ENCODE results near the gene CYP26C1.

The CYP26C1 gene

DNA sequence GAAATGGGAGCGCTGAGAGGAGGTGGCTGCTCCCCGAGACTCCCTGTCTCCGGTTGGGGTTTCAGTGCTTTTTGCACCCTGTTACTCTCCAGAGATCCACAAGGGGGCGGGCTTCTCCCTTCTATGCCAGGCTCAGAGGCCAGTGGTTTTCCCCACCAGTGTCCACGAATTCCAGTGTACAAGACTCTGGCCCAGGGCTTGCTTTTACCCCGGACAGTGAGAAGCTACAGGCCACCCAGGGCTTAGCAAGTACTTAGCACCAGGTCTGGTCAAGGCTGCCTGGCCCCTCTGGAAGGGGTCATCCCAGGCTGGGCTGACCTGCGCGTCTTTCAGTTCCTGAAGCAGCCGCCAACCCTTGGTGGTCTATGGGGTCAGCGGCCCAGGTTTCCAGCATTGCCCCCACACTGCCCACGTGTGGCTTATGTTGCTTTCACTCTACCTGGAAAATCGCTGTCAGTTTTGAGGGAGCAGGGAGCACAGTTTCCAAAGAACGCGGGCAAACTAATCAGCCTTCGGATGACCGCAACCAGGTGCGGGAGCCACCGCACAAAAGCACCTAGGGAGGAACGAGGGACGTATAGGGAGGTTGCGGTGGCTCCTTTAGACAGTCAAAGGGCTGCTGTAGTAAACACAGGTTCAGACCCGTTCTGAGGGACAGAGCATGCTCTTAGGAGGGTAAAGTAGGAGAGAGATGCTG lies 19.9 kb downstream of the CYP26C1 start:
- no peak overlapping the region for H3K27ac Mint-ChIP-seq
- peaks cover 7% of the 10 kb centered on the region for H3K4me1 Mint-ChIP-seq (ENCODE audit: low read depth)
- no peaks in the 10 kb centered on the region for H3K9me3 Mint-ChIP-seq
- peaks cover 56% of the 10 kb centered on the region for H3K27me3 Mint-ChIP-seq
- no peak overlapping the region for H3K4me3 Mint-ChIP-seq
- H3K36me3 Mint-ChIP-seq (ENCODE audit: low read depth) = no peaks in the 10 kb centered on the region

- Mint-ChIP-seq H3K4me1 (ENCODE audit: low read depth) (peaks cover 3% of the 10 kb centered on the region), H3K27me3 (peaks cover 48% of the 10 kb centered on the region), H3K4me3 (no peak overlapping the region), H3K27ac (no peak overlapping the region), H3K9me3 (no peaks in the 10 kb centered on the region), H3K36me3 (ENCODE audit: low read depth) (no peaks in the 10 kb centered on the region)
Measured at GRCh38 chr10:93081318-93081717, 20.7 kb downstream of the CYP26C1 start.

DNA sequence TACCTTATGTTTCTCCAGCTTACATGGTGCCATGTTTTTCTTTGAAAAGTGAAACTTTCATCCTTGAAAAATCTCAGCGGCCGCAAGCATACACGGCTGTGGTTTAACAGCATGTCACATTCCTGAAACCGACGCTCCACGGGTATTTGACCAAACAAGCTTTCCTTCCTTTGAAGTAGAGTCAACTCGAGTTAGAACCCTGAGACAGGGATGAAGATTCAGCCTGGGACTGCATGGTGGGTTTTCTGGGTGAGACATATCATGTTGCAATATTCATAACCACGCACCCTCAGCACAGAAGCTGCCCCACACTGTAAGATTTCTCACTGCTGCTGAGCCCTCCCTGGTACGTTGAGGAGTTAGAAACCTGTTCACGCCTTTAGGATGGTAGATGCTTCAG lies 21.2 kb downstream of the CYP26C1 start:
- H3K9me3 Mint-ChIP-seq = no peaks in the 10 kb centered on the region
- H3K27ac Mint-ChIP-seq = no peak overlapping the region
- peaks cover 3% of the 10 kb centered on the region for H3K4me1 Mint-ChIP-seq (ENCODE audit: low read depth)
- H3K27me3 Mint-ChIP-seq = peaks cover 43% of the 10 kb centered on the region
- H3K36me3 Mint-ChIP-seq (ENCODE audit: low read depth) = no peaks in the 10 kb centered on the region
- H3K4me3 Mint-ChIP-seq = no peak overlapping the region

DNA sequence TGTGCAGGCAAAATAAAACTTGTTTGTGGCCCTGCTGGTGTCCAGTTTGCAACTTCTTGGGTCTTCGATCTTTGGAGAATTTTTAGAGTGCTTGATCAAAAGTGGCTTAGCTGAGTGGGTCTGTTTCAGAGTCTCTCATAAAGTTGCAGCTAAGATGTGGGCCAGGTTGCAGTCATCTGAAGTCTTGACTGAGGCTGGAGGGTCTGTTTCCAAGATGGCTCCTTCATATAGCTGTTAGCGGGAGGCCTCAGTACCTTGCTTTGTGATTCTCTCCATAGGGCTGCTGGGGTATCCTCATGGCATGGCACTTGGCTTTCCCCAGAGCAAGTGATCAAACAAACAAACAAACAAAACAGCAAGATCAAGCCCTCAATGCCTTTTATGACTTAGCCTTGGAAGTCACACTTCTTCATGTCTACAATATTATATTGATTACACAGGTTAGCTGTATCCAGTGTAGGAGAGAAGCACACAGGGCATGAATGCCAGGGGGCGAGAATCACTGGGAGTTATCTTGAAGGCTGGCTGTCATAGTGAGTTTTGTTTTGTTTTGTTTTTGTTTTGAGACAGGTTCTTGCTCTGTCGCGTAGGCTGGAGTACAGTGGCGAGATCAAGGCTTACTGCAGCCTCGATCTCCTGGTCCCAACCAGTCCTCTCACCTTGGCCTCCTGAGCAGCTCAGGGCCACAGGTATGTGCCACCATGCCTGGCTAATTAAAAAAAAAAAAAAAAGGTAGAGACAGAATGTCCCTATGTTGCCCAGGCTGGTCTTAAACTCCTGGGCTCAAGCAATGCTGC lies 23.3 kb downstream of the CYP26C1 start:
- peaks cover 37% of the 10 kb centered on the region for H3K27me3 Mint-ChIP-seq

GRCh38 chr10:93085272-93085859 lies 24.8 kb downstream of the CYP26C1 start:
- no peaks in the 10 kb centered on the region for H3K36me3 Mint-ChIP-seq (ENCODE audit: low read depth)
- peaks cover 31% of the 10 kb centered on the region for H3K27me3 Mint-ChIP-seq
- H3K9me3 Mint-ChIP-seq = no peaks in the 10 kb centered on the region
- no peaks in the 10 kb centered on the region for H3K4me1 Mint-ChIP-seq (ENCODE audit: low read depth)
- no peak overlapping the region for H3K4me3 Mint-ChIP-seq
- no peak overlapping the region for H3K27ac Mint-ChIP-seq

More for the DNA sequence above, 23.3 kb downstream of the CYP26C1 start:
- no peaks in the 10 kb centered on the region for H3K9me3 Mint-ChIP-seq
- H3K36me3 Mint-ChIP-seq (ENCODE audit: low read depth) = no peaks in the 10 kb centered on the region
- H3K27ac Mint-ChIP-seq = no peak overlapping the region
- peaks cover 3% of the 10 kb centered on the region for H3K4me1 Mint-ChIP-seq (ENCODE audit: low read depth)
- H3K4me3 Mint-ChIP-seq = no peak overlapping the region

DNA sequence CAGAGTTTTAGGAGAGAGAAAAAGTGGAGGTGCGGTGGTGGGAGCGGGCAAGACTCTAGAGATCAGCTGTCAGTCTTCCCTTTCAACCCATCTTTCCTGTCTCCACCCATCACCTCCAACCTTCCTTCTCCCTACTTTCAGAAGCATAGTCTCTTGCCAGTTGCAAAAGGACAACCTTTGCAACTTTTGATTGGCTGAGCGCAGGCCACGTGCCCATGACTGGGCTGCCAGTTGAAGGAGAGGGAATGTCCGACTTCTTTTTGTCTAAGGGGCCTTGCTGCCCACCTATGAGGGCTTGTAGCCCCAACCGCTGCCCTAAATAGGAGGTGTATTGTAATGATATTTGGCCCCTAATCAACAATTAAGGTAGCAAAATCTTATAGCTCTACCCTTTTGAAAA lies 25.7 kb downstream of the CYP26C1 start:
- H3K4me3 Mint-ChIP-seq = no peak overlapping the region
- no peak overlapping the region for H3K27ac Mint-ChIP-seq
- H3K36me3 Mint-ChIP-seq (ENCODE audit: low read depth) = no peaks in the 10 kb centered on the region
- peaks cover 26% of the 10 kb centered on the region for H3K27me3 Mint-ChIP-seq
- H3K9me3 Mint-ChIP-seq = no peaks in the 10 kb centered on the region
- no peaks in the 10 kb centered on the region for H3K4me1 Mint-ChIP-seq (ENCODE audit: low read depth)

- Mint-ChIP-seq H3K27me3 (peaks cover 19% of the 10 kb centered on the region), H3K4me3 (no peak overlapping the region), H3K36me3 (ENCODE audit: low read depth) (no peaks in the 10 kb centered on the region), H3K4me1 (ENCODE audit: low read depth) (no peaks in the 10 kb centered on the region), H3K9me3 (no peaks in the 10 kb centered on the region), H3K27ac (no peak overlapping the region)
Measured at GRCh38 chr10:93087846-93088245, 27.2 kb downstream of the CYP26C1 start.

DNA sequence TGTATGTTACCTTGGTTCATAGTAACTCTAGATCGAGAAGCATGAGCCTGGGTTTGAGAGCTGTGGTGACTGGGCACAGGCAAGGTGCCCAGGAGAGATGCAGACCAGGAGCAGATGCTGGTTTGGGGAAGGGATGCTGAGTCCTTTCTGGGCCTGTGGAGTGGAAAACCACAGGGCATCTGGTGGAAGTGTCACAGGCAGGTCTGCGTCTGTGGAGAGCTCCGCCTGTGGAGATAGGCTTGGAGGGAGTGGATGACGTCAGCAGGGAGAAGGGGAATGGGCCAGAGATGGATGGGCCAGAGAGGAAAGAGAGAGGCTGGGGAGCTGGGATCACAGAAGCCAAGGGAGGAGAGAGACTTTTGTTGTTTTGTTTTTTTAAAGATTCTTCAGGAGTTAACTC lies 27.9 kb downstream of the CYP26C1 start:
- H3K27me3 Mint-ChIP-seq = peaks cover 18% of the 10 kb centered on the region
- no peak overlapping the region for H3K4me3 Mint-ChIP-seq
- no peaks in the 10 kb centered on the region for H3K36me3 Mint-ChIP-seq (ENCODE audit: low read depth)
- no peak overlapping the region for H3K27ac Mint-ChIP-seq
- H3K9me3 Mint-ChIP-seq = no peaks in the 10 kb centered on the region
- H3K4me1 Mint-ChIP-seq (ENCODE audit: low read depth) = no peaks in the 10 kb centered on the region

DNA sequence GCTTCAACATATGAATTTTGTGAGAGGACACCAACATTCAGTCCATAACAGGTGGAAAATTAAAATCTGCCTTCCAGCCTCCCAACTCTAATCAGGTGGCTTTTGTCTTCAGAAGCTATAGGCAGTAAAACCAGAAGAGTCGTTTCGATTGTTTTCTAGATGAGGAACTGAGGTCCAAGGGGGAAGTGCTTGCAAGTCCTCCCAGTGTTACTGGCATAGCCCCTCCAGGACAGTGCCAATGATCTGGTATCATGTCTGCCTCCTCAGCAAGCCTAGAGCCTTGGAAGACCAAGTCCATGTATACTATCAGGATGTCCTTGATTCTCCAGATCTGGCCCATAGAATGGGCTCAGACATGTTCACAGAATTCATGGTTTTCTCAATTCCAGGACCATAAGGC lies 30.0 kb downstream of the CYP26C1 start:
- Mint-ChIP-seq H3K9me3 (no peaks in the 10 kb centered on the region), H3K27me3 (peaks cover 14% of the 10 kb centered on the region), H3K4me1 (ENCODE audit: low read depth) (no peaks in the 10 kb centered on the region), H3K27ac (no peak overlapping the region), H3K36me3 (ENCODE audit: low read depth) (no peaks in the 10 kb centered on the region), H3K4me3 (no peak overlapping the region)

- H3K36me3 Mint-ChIP-seq (ENCODE audit: low read depth) = no peaks in the 10 kb centered on the region
- H3K9me3 Mint-ChIP-seq = no peaks in the 10 kb centered on the region
- H3K4me3 Mint-ChIP-seq = no peak overlapping the region
- no peaks in the 10 kb centered on the region for H3K4me1 Mint-ChIP-seq (ENCODE audit: low read depth)
- peaks cover 14% of the 10 kb centered on the region for H3K27me3 Mint-ChIP-seq
- no peak overlapping the region for H3K27ac Mint-ChIP-seq
Measured at GRCh38 chr10:93091960-93092359, 31.4 kb downstream of the CYP26C1 start.

DNA sequence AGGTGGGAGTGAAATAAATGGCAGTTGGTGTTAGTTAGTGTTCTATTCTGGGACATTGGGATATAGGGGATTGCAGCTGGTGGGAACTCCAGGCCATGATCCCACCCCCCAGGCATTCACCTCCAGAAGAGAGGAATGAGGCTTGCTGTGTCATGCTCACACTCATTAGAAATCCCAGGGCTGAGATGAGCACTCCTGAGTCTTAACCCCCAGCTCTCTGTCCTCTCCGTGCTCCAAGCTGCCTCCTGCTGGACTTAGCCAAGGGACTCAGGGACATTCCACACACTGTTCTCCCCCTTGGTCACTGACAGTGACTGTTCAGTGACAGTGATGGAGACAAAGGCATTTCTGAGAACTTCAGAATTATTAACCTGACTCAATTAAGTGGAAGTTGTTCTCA lies 34.6 kb downstream of the CYP26C1 start:
- Mint-ChIP-seq H3K27me3 (no peaks in the 10 kb centered on the region), H3K27ac (no peak overlapping the region), H3K4me1 (ENCODE audit: low read depth) (no peaks in the 10 kb centered on the region), H3K4me3 (no peak overlapping the region), H3K36me3 (ENCODE audit: low read depth) (no peaks in the 10 kb centered on the region), H3K9me3 (no peaks in the 10 kb centered on the region)

DNA sequence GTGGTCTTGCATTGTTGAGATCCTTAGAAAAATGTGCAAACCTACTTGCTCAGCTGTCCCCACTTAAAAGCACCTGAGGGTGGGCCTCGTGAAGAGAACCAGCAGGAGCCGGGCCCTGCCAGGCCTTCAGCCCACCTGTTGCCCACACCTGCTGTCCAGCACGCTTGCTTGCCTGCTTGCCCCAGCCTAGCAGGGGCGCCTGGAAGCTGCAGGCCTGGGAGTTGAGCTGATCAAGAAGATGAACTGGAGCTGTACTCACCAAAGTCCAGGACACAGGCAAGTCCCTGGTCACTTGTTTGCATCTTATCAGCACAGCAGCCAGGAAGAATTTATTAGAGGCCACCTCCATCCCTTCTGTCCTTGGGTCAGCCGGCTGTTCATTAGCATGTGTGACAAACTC lies 36.3 kb downstream of the CYP26C1 start:
- no peak overlapping the region for H3K27ac Mint-ChIP-seq
- no peaks in the 10 kb centered on the region for H3K36me3 Mint-ChIP-seq (ENCODE audit: low read depth)
- no peak overlapping the region for H3K4me3 Mint-ChIP-seq
- no peaks in the 10 kb centered on the region for H3K9me3 Mint-ChIP-seq
- no peaks in the 10 kb centered on the region for H3K27me3 Mint-ChIP-seq
- no peaks in the 10 kb centered on the region for H3K4me1 Mint-ChIP-seq (ENCODE audit: low read depth)

DNA sequence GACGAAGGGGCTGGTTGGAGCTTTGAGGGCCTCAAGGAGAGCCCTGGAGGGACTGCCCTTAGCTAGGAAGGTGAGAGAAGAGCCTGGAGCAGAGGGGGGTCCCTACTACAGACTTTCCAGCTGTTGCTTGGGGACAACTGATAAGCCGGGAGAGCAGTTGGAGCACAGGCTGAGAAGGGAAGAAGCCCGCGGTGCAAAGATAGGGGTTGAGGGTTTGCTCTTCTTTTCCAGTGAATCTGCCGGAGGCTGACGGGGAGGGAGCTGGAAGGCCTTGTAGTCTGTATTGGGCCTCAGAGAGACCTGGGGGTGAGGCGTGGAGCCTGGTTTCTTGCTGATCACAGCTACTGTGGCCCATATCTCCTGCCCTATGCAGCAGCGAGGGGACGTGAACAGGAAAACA lies 36.8 kb downstream of the CYP26C1 start:
- Mint-ChIP-seq H3K27ac (no peak overlapping the region), H3K27me3 (no peaks in the 10 kb centered on the region), H3K9me3 (no peaks in the 10 kb centered on the region), H3K4me1 (ENCODE audit: low read depth) (no peaks in the 10 kb centered on the region), H3K36me3 (ENCODE audit: low read depth) (no peaks in the 10 kb centered on the region), H3K4me3 (no peak overlapping the region)

GRCh38 chr10:93098816-93099215 lies 38.2 kb downstream of the CYP26C1 start:
- H3K27ac Mint-ChIP-seq = no peak overlapping the region
- peaks cover 8% of the 10 kb centered on the region for H3K9me3 Mint-ChIP-seq
- no peaks in the 10 kb centered on the region for H3K4me1 Mint-ChIP-seq (ENCODE audit: low read depth)
- no peaks in the 10 kb centered on the region for H3K27me3 Mint-ChIP-seq
- no peak overlapping the region for H3K4me3 Mint-ChIP-seq
- H3K36me3 Mint-ChIP-seq (ENCODE audit: low read depth) = no peaks in the 10 kb centered on the region

DNA sequence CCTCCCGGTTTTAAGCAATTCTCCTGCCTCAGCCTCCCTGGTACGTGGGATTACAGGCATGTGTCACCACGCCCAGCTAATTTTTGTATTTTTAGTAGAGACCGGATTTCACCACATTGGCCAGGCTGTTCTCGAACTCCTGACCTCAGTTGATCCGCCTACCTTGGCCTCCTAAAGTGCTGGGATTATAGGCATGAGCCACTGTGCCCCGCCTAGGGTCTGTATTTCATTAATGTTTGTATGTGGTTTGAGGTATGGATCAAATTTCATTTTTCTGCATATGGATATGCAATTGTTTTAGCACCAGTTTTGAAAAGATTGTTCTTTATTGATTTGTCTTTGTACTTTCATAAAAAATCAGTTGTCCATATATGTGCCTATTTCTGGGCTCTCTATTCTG lies 39.1 kb downstream of the CYP26C1 start:
- peaks cover 8% of the 10 kb centered on the region for H3K9me3 Mint-ChIP-seq
- H3K36me3 Mint-ChIP-seq (ENCODE audit: low read depth) = no peaks in the 10 kb centered on the region
- H3K4me1 Mint-ChIP-seq (ENCODE audit: low read depth) = no peaks in the 10 kb centered on the region
- H3K27me3 Mint-ChIP-seq = no peaks in the 10 kb centered on the region
- H3K27ac Mint-ChIP-seq = no peak overlapping the region
- H3K4me3 Mint-ChIP-seq = no peak overlapping the region
